ENCODE results near the gene ADARB2.

DNA sequence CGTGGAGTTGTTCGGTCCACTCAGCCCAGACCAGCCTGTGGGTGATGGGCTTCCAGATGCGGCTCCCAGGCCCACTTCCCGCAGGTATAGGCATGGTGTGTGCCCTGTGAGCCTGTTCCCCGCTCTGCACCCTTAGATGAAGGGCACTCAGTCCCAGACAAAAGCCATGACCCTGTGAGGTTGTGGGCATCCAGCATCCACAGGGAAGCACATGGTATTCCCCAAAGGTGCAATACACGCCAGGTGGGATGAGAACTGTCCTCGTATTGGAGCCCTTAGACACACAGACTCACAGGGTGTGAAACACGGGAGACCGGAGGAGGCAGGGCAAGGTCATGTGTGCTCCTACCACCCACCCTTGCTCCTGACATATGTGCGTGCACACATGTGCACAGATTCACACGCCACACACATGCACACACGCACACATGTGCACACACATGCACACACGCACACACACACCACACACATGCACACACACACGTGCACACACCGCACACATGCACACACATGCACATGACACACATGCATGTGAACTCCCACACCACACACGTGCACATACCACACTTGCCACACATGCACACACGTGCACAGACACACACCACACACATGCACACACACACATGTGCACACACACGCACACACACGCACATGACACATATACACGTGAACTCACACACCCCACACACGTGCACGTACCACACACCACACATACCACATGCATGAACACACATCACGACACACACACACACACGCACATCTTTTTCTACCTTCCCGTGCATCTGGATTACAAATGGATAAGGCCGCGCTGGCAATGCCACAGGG, 361.8 kb downstream of the ADARB2 start:
- no peak for TF ChIP-seq ZBTB7A (IDR thresholded peaks at IDR 0.05; ENCODE audit: low read depth)
- TF ChIP-seq EP300 (IDR thresholded peaks at IDR 0.05; ENCODE audit: borderline replicate concordance) = no peak
- TF ChIP-seq FOXM1 (IDR thresholded peaks at IDR 0.05; ENCODE audit: borderline replicate concordance, low read depth) = no peak
- no peak for TF ChIP-seq CEBPB (IDR thresholded peaks at IDR 0.05)
- TF ChIP-seq EGR1 (IDR thresholded peaks at IDR 0.05) = no peak
- TF ChIP-seq RAD21 (IDR thresholded peaks at IDR 0.05; ENCODE audit: low read depth) = no peak
- TF ChIP-seq, protein P1, sequence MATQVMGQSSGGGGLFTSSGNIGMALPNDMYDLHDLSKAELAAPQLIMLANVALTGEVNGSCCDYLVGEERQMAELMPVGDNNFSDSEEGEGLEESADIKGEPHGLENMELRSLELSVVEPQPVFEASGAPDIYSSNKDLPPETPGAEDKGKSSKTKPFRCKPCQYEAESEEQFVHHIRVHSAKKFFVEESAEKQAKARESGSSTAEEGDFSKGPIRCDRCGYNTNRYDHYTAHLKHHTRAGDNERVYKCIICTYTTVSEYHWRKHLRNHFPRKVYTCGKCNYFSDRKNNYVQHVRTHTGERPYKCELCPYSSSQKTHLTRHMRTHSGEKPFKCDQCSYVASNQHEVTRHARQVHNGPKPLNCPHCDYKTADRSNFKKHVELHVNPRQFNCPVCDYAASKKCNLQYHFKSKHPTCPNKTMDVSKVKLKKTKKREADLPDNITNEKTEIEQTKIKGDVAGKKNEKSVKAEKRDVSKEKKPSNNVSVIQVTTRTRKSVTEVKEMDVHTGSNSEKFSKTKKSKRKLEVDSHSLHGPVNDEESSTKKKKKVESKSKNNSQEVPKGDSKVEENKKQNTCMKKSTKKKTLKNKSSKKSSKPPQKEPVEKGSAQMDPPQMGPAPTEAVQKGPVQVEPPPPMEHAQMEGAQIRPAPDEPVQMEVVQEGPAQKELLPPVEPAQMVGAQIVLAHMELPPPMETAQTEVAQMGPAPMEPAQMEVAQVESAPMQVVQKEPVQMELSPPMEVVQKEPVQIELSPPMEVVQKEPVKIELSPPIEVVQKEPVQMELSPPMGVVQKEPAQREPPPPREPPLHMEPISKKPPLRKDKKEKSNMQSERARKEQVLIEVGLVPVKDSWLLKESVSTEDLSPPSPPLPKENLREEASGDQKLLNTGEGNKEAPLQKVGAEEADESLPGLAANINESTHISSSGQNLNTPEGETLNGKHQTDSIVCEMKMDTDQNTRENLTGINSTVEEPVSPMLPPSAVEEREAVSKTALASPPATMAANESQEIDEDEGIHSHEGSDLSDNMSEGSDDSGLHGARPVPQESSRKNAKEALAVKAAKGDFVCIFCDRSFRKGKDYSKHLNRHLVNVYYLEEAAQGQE (IDR thresholded peaks at IDR 0.05; ENCODE audit: low read depth) = no peak
- TF ChIP-seq TAF1 (IDR thresholded peaks at IDR 0.05; ENCODE audit: low read depth) = no peak
- TF ChIP-seq, protein P2, sequence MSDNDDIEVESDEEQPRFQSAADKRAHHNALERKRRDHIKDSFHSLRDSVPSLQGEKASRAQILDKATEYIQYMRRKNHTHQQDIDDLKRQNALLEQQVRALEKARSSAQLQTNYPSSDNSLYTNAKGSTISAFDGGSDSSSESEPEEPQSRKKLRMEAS (IDR thresholded peaks at IDR 0.05) = no peak
- TF ChIP-seq, protein P3, sequence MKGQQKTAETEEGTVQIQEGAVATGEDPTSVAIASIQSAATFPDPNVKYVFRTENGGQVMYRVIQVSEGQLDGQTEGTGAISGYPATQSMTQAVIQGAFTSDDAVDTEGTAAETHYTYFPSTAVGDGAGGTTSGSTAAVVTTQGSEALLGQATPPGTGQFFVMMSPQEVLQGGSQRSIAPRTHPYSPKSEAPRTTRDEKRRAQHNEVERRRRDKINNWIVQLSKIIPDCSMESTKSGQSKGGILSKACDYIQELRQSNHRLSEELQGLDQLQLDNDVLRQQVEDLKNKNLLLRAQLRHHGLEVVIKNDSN (IDR thresholded peaks at IDR 0.05) = no peak

Measured in Ishikawa (cell line).